Measurements from ENCODE around the gene ELK3.

GRCh38 chr12:96246926-96247505 lies 52.8 kb downstream of the ELK3 start:
- TF ChIP-seq CTCF (IDR thresholded peaks at IDR 0.05; ENCODE audit: insufficient read depth, low read length) (no peak), REST (IDR thresholded peaks at IDR 0.05; ENCODE audit: insufficient replicate concordance, low read depth) (no peak), GABPA (IDR thresholded peaks at IDR 0.05; ENCODE audit: low read depth) (no peak), POLR2AphosphoS5 (IDR thresholded peaks at IDR 0.05; ENCODE audit: low read depth) (no peak)
